Liver (tissue), 9 donors: ENCODE results near the gene PDE4B. TPM values are rescaled to one million over a fixed set of nuclear protein-coding genes. Genes with fewer than 3 reads are reported as not detected.

Experiments used
- DNase-seq: peaks from one replicate; pipeline ENCODE4 v3.0.0-alpha.2; 2017; ENCODE audit warnings: low spot score
- H3K27ac ChIP-seq, 2 donors: one replicate each; pipeline ENCODE4 v1.7.0; 2013; ENCODE audit warnings: inconsistent platforms in 2 of 2, low read length in 2 of 2, control low read depth in 1 of 2, low read depth in 1 of 2, mild to moderate bottlenecking in 1 of 2
- H3K27me3 ChIP-seq, 4 donors: one replicate each; pipeline versions ENCODE4 v1.6.1 to v1.7.0; 2013; ENCODE audit warnings: low read length in 3 of 4, inconsistent platforms in 1 of 4, mild to moderate bottlenecking in 1 of 4, moderate library complexity in 1 of 4; ENCODE audit not compliant: control insufficient read depth in 4 of 4, insufficient read depth in 4 of 4
- H3K36me3 ChIP-seq, 4 donors: one replicate each; pipeline versions ENCODE4 v1.6.1 to v1.7.0; 2013; ENCODE audit warnings: low read length in 3 of 4, mild to moderate bottlenecking in 3 of 4, low read depth in 1 of 4, moderate library complexity in 1 of 4; ENCODE audit not compliant: control insufficient read depth in 4 of 4, insufficient read depth in 3 of 4
- H3K4me1 ChIP-seq, 4 donors: one replicate each; pipeline versions ENCODE4 v1.6.1 to v1.7.0; 2013; ENCODE audit warnings: low read length in 3 of 4, mild to moderate bottlenecking in 3 of 4, moderate library complexity in 1 of 4; ENCODE audit not compliant: control insufficient read depth in 4 of 4, insufficient read depth in 4 of 4
- H3K4me3 ChIP-seq, 3 donors: one replicate each; pipeline versions ENCODE4 v1.6.1 to v1.7.0; 2013; ENCODE audit warnings: low read length in 3 of 3, control low read depth in 1 of 3, low read depth in 1 of 3, mild to moderate bottlenecking in 1 of 3
- H3K9ac ChIP-seq, 2 donors: one replicate each; pipeline ENCODE4 v1.7.0; 2013; ENCODE audit warnings: low read length in 2 of 2, mild to moderate bottlenecking in 2 of 2, moderate library complexity in 2 of 2, control low read depth in 1 of 2, low read depth in 1 of 2
- H3K9me3 ChIP-seq, 4 donors: one replicate each; pipeline versions ENCODE4 v1.6.1 to v1.7.0; 2013; ENCODE audit warnings: low read length in 3 of 4; ENCODE audit not compliant: control insufficient read depth in 4 of 4
- EGR1 ChIP-seq, 2 donors: IDR thresholded peaks; 2 replicates each; pipeline ENCODE4 v1.6.1; 2016 to 2018; ENCODE audit warnings: antibody characterized with exemption in 2 of 2, low read depth in 2 of 2
- FOXA1 ChIP-seq: IDR thresholded peaks from 2 replicates; pipeline ENCODE4 v1.6.1; 2016; ENCODE audit warnings: antibody characterized with exemption
- FOXA2 ChIP-seq: IDR thresholded peaks from 2 replicates; pipeline ENCODE4 v1.6.1; 2016; ENCODE audit warnings: antibody characterized with exemption
- GABPA ChIP-seq, 2 donors: IDR thresholded peaks in 1 of 2; conservative IDR thresholded peaks in 1 of 2; 2 replicates each; pipeline ENCODE4 v1.6.1; 2016; ENCODE audit warnings: antibody characterized with exemption in 2 of 2, mild to moderate bottlenecking in 1 of 2, moderate library complexity in 1 of 2
- HNF4A ChIP-seq, 2 donors: conservative IDR thresholded peaks; 2 replicates each; pipeline ENCODE4 v1.6.1; 2016; ENCODE audit warnings: antibody characterized with exemption in 2 of 2, mild to moderate bottlenecking in 2 of 2
- HNF4G ChIP-seq: IDR thresholded peaks from 2 replicates; pipeline ENCODE4 v1.6.1; 2016; ENCODE audit warnings: antibody characterized with exemption
- JUND ChIP-seq, 2 donors: IDR thresholded peaks; 2 replicates each; pipeline ENCODE4 v1.6.1; 2016; ENCODE audit warnings: antibody characterized with exemption in 2 of 2
- NR2F2 ChIP-seq: IDR thresholded peaks from 2 replicates; pipeline ENCODE4 v1.6.1; 2016; ENCODE audit warnings: antibody characterized with exemption
- RAD21 ChIP-seq, 2 donors: IDR thresholded peaks; 2 replicates each; pipeline ENCODE4 v1.6.1; 2016; ENCODE audit warnings: antibody characterized with exemption in 2 of 2, mild to moderate bottlenecking in 2 of 2
- RXRA ChIP-seq, 2 donors: IDR thresholded peaks; 2 replicates each; pipeline ENCODE4 v1.6.1; 2017 to 2018; ENCODE audit warnings: antibody characterized with exemption in 2 of 2, mild to moderate bottlenecking in 1 of 2
- SP1 ChIP-seq: IDR thresholded peaks from 2 replicates; pipeline ENCODE4 v1.6.1; 2018; ENCODE audit warnings: antibody characterized with exemption, mild to moderate bottlenecking
- TAF1 ChIP-seq: conservative IDR thresholded peaks from 2 replicates; pipeline ENCODE4 v1.6.1; 2016; ENCODE audit warnings: antibody characterized with exemption, mild to moderate bottlenecking
- YY1 ChIP-seq: IDR thresholded peaks from 2 replicates; pipeline ENCODE4 v1.6.1; 2016; ENCODE audit warnings: antibody characterized with exemption, mild to moderate bottlenecking
- WGBS: extraction: QIAGEN DNeasy Blood & Tissue Kit; methylation state at CpG from one replicate; pipeline ENCODE4 v1.1.7; 2013; 5-methylcytosine and 5-hydroxymethylcytosine counted together
- polyA plus RNA-seq, 2 donors: library from polyadenylated mRNA; stranded (reverse) in 1 of 2; unstranded in 1 of 2; fragments of 200-250 nt in 1 of 2; fragments of >200 nt in 1 of 2; fragmentation: Nextera tagmentation in 1 of 2; extraction: Ambion mirVana in 1 of 2; gene quantifications; one replicate each; pipeline versions ENCODE4 v1.2.1 to v1.2.3, GENCODE V29; 2013 to 2015
- total RNA-seq, 2 donors: library from RNA; depleted of rRNA; stranded (reverse); fragments of >200 nt; gene quantifications; one replicate each; pipeline ENCODE4 v1.2.3, GENCODE V29; 2014
- TF ChIP-seq, protein P1 (sequence below): IDR thresholded peaks from 2 replicates; pipeline ENCODE4 v1.6.1; 2016; ENCODE audit warnings: antibody characterized with exemption
- TF ChIP-seq, protein P2 (sequence below): fragments of 150-350 bp; IDR thresholded peaks from 2 replicates; pipeline ENCODE4 v1.5.1; 2017; ENCODE audit warnings: improper control_type of control experiment, low read depth, low read length; ENCODE audit not compliant: missing input control
- TF ChIP-seq, protein P3 (sequence below): IDR thresholded peaks from 2 replicates; pipeline ENCODE4 v1.6.1; 2016; ENCODE audit warnings: antibody characterized with exemption
- TF ChIP-seq, protein P4 (sequence below): IDR thresholded peaks from 2 replicates; pipeline ENCODE4 v1.6.1; 2016; ENCODE audit warnings: antibody characterized with exemption
- TF ChIP-seq, protein P5 (sequence below): IDR thresholded peaks from 2 replicates; pipeline ENCODE4 v1.6.1; 2016; ENCODE audit warnings: antibody characterized with exemption, mild to moderate bottlenecking
- donor health status: healthy.
- donor health status: healthy.
- donor health status: healthy.
- donor health status: healthy.
- donor health status: healthy.

Gene PDE4B
- total and polyA plus RNA-seq, 4 donors, result 1.9 to 3.9 (median 2.7) TPM

DNA sequence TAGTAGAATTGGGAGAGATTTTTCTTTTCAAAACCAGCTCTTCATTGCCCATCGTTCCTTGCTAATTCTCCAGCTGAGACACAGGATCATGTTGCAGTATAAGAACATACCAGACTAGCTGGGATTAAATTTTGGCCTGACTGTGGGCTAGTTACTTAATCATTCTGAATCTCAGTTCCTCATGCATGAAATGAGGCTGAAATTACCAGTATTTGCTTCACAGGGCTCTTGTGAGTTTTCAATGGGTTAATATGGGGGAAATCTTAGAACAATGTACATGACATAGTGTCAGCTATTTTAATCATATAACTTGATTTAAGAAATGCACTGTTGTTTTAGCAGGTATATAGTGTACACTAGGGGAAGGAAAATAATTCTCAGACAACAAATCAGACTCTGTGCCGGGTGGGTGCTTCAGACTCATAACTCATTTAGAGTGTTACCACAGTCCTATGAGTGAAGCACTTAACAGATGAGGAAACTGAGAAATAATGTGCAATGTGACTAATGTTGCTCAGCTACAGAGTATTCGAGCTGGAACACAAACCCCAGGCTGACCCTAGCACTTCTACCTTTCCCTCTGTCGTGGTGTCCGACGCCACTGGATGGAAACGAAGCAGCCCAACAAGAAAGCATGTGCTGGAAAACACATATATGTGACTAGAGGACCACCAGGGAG lies 603.7 kb downstream of the PDE4B start:
- TF ChIP-seq, protein P1, sequence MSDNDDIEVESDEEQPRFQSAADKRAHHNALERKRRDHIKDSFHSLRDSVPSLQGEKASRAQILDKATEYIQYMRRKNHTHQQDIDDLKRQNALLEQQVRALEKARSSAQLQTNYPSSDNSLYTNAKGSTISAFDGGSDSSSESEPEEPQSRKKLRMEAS, result no peak
- TF ChIP-seq SP1 (no peak), HNF4G (no peak), EGR1 (IDR thresholded peaks at IDR 0.05; ENCODE audit: low read depth in 2 of 2) (no peak)
- TF ChIP-seq, protein P2, sequence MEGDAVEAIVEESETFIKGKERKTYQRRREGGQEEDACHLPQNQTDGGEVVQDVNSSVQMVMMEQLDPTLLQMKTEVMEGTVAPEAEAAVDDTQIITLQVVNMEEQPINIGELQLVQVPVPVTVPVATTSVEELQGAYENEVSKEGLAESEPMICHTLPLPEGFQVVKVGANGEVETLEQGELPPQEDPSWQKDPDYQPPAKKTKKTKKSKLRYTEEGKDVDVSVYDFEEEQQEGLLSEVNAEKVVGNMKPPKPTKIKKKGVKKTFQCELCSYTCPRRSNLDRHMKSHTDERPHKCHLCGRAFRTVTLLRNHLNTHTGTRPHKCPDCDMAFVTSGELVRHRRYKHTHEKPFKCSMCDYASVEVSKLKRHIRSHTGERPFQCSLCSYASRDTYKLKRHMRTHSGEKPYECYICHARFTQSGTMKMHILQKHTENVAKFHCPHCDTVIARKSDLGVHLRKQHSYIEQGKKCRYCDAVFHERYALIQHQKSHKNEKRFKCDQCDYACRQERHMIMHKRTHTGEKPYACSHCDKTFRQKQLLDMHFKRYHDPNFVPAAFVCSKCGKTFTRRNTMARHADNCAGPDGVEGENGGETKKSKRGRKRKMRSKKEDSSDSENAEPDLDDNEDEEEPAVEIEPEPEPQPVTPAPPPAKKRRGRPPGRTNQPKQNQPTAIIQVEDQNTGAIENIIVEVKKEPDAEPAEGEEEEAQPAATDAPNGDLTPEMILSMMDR, result no peak
- no peaks in the 10 kb centered on the region for H3K9me3 ChIP-seq
- DNase-seq, result no peak
- no peak overlapping the region for H3K9ac ChIP-seq
- no peaks in the 10 kb centered on the region for H3K36me3 ChIP-seq
- WGBS, result 86% methylated on average over 7 of the region's 7 CpGs
- no peak overlapping the region for H3K4me3 ChIP-seq
- H3K27ac ChIP-seq, result no peak overlapping the region
- peaks cover 2 to 7% (median 4%) of the 10 kb centered on the region in 4 donors for H3K4me1 ChIP-seq
- no peaks in the 10 kb centered on the region for H3K27me3 ChIP-seq

DNA sequence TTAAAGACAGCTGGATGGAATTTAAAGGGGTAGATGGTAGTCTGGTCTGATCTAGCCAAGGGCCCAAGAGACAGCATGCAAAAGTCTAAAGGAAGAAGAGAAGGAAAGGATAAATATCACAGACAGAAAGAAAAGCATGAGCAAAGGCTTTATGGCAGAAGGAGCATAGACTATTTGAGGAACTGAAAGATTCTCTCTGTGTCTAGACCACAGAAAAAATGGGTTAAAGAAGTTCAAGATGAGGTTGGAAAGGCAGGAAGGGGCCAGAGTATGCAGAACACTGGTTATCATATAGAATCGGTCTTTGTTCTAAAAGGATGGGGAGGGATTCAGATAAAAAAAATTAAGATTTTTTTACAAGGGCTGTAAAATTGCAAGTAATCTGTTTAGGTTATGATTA lies 604.5 kb downstream of the PDE4B start:
- Histone ChIP-seq H3K9me3 (no peaks in the 10 kb centered on the region), H3K27ac (no peak overlapping the region)

More for the DNA sequence above, 604.5 kb downstream of the PDE4B start:
- Histone ChIP-seq H3K4me3 (no peak overlapping the region), H3K27me3 (no peaks in the 10 kb centered on the region), H3K4me1 (peaks cover 2 to 9% (median 4%) of the 10 kb centered on the region in 4 donors), H3K36me3 (no peaks in the 10 kb centered on the region), H3K9ac (no peak overlapping the region)
- TF ChIP-seq RXRA (IDR thresholded peaks at IDR 0.05) (no peak), SP1 (no peak), YY1 (no peak), HNF4G (no peak), RAD21 (IDR thresholded peaks at IDR 0.05) (no peak), HNF4A (conservative IDR thresholded peaks at IDR 0.05) (no peak), EGR1 (IDR thresholded peaks at IDR 0.05; ENCODE audit: low read depth in 2 of 2) (no peak), FOXA2 (no peak), JUND (IDR thresholded peaks at IDR 0.05) (no peak), FOXA1 (no peak), NR2F2 (no peak), GABPA (IDR thresholded peaks at IDR 0.05 in 1 of 2, conservative IDR thresholded peaks at IDR 0.05 in 1 of 2) (no peak), TAF1 (no peak)
- TF ChIP-seq, protein P3, sequence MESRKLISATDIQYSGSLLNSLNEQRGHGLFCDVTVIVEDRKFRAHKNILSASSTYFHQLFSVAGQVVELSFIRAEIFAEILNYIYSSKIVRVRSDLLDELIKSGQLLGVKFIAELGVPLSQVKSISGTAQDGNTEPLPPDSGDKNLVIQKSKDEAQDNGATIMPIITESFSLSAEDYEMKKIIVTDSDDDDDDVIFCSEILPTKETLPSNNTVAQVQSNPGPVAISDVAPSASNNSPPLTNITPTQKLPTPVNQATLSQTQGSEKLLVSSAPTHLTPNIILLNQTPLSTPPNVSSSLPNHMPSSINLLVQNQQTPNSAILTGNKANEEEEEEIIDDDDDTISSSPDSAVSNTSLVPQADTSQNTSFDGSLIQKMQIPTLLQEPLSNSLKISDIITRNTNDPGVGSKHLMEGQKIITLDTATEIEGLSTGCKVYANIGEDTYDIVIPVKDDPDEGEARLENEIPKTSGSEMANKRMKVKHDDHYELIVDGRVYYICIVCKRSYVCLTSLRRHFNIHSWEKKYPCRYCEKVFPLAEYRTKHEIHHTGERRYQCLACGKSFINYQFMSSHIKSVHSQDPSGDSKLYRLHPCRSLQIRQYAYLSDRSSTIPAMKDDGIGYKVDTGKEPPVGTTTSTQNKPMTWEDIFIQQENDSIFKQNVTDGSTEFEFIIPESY, result no peak
- TF ChIP-seq, protein P4, sequence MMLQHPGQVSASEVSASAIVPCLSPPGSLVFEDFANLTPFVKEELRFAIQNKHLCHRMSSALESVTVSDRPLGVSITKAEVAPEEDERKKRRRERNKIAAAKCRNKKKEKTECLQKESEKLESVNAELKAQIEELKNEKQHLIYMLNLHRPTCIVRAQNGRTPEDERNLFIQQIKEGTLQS, result no peak
- TF ChIP-seq, protein P1, result no peak
- TF ChIP-seq, protein P5, sequence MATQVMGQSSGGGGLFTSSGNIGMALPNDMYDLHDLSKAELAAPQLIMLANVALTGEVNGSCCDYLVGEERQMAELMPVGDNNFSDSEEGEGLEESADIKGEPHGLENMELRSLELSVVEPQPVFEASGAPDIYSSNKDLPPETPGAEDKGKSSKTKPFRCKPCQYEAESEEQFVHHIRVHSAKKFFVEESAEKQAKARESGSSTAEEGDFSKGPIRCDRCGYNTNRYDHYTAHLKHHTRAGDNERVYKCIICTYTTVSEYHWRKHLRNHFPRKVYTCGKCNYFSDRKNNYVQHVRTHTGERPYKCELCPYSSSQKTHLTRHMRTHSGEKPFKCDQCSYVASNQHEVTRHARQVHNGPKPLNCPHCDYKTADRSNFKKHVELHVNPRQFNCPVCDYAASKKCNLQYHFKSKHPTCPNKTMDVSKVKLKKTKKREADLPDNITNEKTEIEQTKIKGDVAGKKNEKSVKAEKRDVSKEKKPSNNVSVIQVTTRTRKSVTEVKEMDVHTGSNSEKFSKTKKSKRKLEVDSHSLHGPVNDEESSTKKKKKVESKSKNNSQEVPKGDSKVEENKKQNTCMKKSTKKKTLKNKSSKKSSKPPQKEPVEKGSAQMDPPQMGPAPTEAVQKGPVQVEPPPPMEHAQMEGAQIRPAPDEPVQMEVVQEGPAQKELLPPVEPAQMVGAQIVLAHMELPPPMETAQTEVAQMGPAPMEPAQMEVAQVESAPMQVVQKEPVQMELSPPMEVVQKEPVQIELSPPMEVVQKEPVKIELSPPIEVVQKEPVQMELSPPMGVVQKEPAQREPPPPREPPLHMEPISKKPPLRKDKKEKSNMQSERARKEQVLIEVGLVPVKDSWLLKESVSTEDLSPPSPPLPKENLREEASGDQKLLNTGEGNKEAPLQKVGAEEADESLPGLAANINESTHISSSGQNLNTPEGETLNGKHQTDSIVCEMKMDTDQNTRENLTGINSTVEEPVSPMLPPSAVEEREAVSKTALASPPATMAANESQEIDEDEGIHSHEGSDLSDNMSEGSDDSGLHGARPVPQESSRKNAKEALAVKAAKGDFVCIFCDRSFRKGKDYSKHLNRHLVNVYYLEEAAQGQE, result no peak
- TF ChIP-seq, protein P2, result no peak
- 89% methylated on average over 1 of the region's 1 CpG for WGBS
- DNase-seq, result no peak
